Liver (tissue), 3 donors: ENCODE measurements around the gene TDRD6.

Experiments
- CTCF ChIP-seq: fragments of 150-350 bp; IDR thresholded peaks from 2 replicates; pipeline ENCODE4 v1.5.1; 2017; ENCODE audit warnings: improper control_type of control experiment, low read depth, low read length; ENCODE audit not compliant: missing input control
- MAX ChIP-seq: IDR thresholded peaks from 2 replicates; pipeline ENCODE4 v1.6.1; 2016; ENCODE audit warnings: antibody characterized with exemption
- REST ChIP-seq: IDR thresholded peaks from 2 replicates; pipeline ENCODE4 v1.6.1; 2016; ENCODE audit warnings: antibody characterized with exemption, mild to moderate bottlenecking
- RXRA ChIP-seq, 2 donors: IDR thresholded peaks; 2 replicates each; pipeline ENCODE4 v1.6.1; 2017 to 2018; ENCODE audit warnings: antibody characterized with exemption in 2 of 2, mild to moderate bottlenecking in 1 of 2
- YY1 ChIP-seq: IDR thresholded peaks from 2 replicates; pipeline ENCODE4 v1.6.1; 2016; ENCODE audit warnings: antibody characterized with exemption, mild to moderate bottlenecking
- donor health status: healthy.
- donor health status: healthy.

- TF ChIP-seq CTCF (no peak), RXRA (IDR thresholded peaks at IDR 0.05) (no peak), REST (no peak), YY1 (no peak), MAX (no peak)
Observed at GRCh38 chr6:46690141-46690755, 2.6 kb downstream of the TDRD6 start.
